Measurements from ENCODE around the gene METTL26. TPM values are rescaled to one million over a fixed set of nuclear protein-coding genes. Genes with fewer than 3 reads are reported as not detected.

METTL26 gene
- polyA plus RNA-seq, 2 of the 4 experiments (the other 2 are of a cell fraction): 47.2 to 78.3 TPM

DNA sequence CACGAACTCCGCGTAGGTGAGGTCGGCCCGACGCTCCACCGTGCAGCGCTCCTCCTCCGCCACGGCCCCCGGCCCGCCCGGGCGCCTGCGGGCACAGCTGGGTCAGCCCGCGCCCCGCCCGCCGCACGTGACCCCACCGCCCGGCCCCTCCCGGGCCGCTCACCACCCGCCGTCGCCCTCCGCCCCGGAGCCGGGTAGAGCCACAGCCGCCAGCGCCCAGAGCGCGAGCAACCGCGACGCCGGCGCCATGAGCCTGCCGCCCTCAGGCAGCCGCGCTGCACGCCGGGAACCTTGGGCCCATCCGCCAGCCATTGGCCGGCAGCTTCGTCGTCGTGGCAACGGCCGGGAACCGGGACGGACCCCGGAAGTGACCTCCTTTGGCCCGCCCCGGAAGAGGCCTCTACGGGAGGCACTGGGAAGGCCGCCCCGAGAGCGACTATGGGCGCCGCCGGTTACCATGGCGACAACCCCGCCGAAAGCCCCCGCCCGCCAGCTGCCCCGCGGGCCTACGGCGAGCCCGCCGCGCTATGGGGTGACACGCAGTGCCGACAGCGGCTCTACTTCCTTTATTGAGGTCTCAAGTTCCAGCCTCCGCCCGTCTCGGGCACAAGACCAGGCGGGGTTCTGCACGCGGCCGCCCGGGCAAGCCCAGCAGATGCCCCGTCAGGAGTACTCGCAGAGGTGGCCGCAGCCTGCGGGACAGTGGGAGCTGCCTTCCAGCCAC, 48.1 kb upstream of the METTL26 start, which contains the start of gene JMJD8 (continued):
- peak; percentile 46; the same call in 1 of the 2 replicates for TF ChIP-seq PBX3 (IDR thresholded peaks at IDR 0.05)
- no peak for TF ChIP-seq FOSB (CRISPR knock-in tag; IDR thresholded peaks at IDR 0.05)
- TF ChIP-seq ESRRA (IDR thresholded peaks at IDR 0.05; ENCODE audit: borderline replicate concordance, low read length): no peak
- peak; percentile 68; the same call in 1 of the 2 replicates for TF ChIP-seq HOXB5 (CRISPR knock-in tag; IDR thresholded peaks at IDR 0.05)
- peak; percentile 88 for TF ChIP-seq POLR2A (IDR thresholded peaks at IDR 0.05; ENCODE audit: low read length)
- TF ChIP-seq MAFK (IDR thresholded peaks at IDR 0.05; ENCODE audit: partially characterized antibody): no peak
- TF ChIP-seq JUN (IDR thresholded peaks at IDR 0.05): peak; percentile 62 to 95; a peak in 4 of 5 replicates
- no peak for TF ChIP-seq MYC (IDR thresholded peaks at IDR 0.05; ENCODE audit: borderline replicate concordance, low read length)
- no peak for TF ChIP-seq POLR2AphosphoS2 (conservative IDR thresholded peaks at IDR 0.05; ENCODE audit: low read length)
- TF ChIP-seq, protein P1, sequence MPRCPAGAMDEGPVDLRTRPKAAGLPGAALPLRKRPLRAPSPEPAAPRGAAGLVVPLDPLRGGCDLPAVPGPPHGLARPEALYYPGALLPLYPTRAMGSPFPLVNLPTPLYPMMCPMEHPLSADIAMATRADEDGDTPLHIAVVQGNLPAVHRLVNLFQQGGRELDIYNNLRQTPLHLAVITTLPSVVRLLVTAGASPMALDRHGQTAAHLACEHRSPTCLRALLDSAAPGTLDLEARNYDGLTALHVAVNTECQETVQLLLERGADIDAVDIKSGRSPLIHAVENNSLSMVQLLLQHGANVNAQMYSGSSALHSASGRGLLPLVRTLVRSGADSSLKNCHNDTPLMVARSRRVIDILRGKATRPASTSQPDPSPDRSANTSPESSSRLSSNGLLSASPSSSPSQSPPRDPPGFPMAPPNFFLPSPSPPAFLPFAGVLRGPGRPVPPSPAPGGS (IDR thresholded peaks at IDR 0.05): peak; percentile 86; the same call in 2 of the 3 replicates
- TF ChIP-seq KDM1A (IDR thresholded peaks at IDR 0.05; ENCODE audit: low read depth): no peak
- TF ChIP-seq, protein P2, sequence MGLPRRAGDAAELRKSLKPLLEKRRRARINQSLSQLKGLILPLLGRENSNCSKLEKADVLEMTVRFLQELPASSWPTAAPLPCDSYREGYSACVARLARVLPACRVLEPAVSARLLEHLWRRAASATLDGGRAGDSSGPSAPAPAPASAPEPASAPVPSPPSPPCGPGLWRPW (IDR thresholded peaks at IDR 0.05): no peak
- no peak for TF ChIP-seq RAD21 (conservative IDR thresholded peaks at IDR 0.05 in 1 of 2, IDR thresholded peaks at IDR 0.05 in 1 of 2)
- TF ChIP-seq CBX2 (IDR thresholded peaks at IDR 0.05; ENCODE audit: borderline replicate concordance, low read depth): no peak
- no peak for TF ChIP-seq PHF8 (IDR thresholded peaks at IDR 0.05; ENCODE audit: borderline replicate concordance, low read depth)
- TF ChIP-seq ZNF302 (CRISPR knock-in tag; IDR thresholded peaks at IDR 0.05): no peak
- TF ChIP-seq, protein P3, sequence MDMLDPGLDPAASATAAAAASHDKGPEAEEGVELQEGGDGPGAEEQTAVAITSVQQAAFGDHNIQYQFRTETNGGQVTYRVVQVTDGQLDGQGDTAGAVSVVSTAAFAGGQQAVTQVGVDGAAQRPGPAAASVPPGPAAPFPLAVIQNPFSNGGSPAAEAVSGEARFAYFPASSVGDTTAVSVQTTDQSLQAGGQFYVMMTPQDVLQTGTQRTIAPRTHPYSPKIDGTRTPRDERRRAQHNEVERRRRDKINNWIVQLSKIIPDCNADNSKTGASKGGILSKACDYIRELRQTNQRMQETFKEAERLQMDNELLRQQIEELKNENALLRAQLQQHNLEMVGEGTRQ (IDR thresholded peaks at IDR 0.05): 0 out of 2 replicates have a peak, but pooled peaks have one; percentile 2
- TF ChIP-seq NPAS2 (CRISPR knock-in tag; IDR thresholded peaks at IDR 0.05; ENCODE audit: borderline replicate concordance): peak; percentile 67; the same call in 1 of the 2 replicates
- no peak for TF ChIP-seq EHMT2 (IDR thresholded peaks at IDR 0.05; ENCODE audit: low read depth)
- no peak; the same call in 1 of the 2 replicates for TF ChIP-seq EHF (CRISPR knock-in tag; IDR thresholded peaks at IDR 0.05)
- 0 out of 2 replicates have a peak, but pooled peaks have one; percentile 48 for TF ChIP-seq RFX5 (IDR thresholded peaks at IDR 0.05)
- TF ChIP-seq HMGXB4 (CRISPR knock-in tag; IDR thresholded peaks at IDR 0.05; ENCODE audit: borderline replicate concordance): no peak

All from A549 (cell line).